ENCODE measurements around the gene TNRC6A.
A peak's percentile ranks its signal among the peaks of the same experiment; 100 is the strongest.

TNRC6A gene

GRCh38 chr16:24729243-24729950 lies at the start of gene TNRC6A:
Gene TNRC6A (plus strand): TSS chr16:24729651. CDS start chr16:24729842, 191 bp downstream.
- peak within 1 kb of the TSS; percentile 84 for H3K4me3 ChIP-seq (ENCODE audit: low read depth, low read length)
- peak within 1 kb of the TSS; percentile 98 for H3K9ac ChIP-seq (ENCODE audit: low read length)
- peaks cover 22% of the 10 kb centered on the region for H3K4me1 ChIP-seq (ENCODE audit: control insufficient read depth, insufficient read depth, low read length)
- no peaks in the 10 kb centered on the region for H3K27me3 ChIP-seq (ENCODE audit: control insufficient read depth, insufficient read depth, low read length)
- peaks cover 24% of the 10 kb centered on the region for H3K36me3 ChIP-seq (ENCODE audit: control insufficient read depth, insufficient read depth, low read length)
- H3K9me3 ChIP-seq (ENCODE audit: control insufficient read depth, insufficient read depth, low read depth, low read length): no peaks in the 10 kb centered on the region
- H3K27ac ChIP-seq (ENCODE audit: low read depth, low read length): peak within 1 kb of the TSS; percentile 90

- Histone ChIP-seq H3K4me3 (ENCODE audit: low read depth, low read length) (no peak overlapping the region), H3K27me3 (ENCODE audit: control insufficient read depth, insufficient read depth, low read length) (no peaks in the 10 kb centered on the region), H3K9me3 (ENCODE audit: control insufficient read depth, insufficient read depth, low read depth, low read length) (no peaks in the 10 kb centered on the region), H3K4me1 (ENCODE audit: control insufficient read depth, insufficient read depth, low read length) (peaks cover 31% of the 10 kb centered on the region), H3K27ac (ENCODE audit: low read depth, low read length) (no peak overlapping the region), H3K9ac (ENCODE audit: low read length) (no peak overlapping the region), H3K36me3 (ENCODE audit: control insufficient read depth, insufficient read depth, low read length) (no peaks in the 10 kb centered on the region)
Observed at GRCh38 chr16:24681793-24682192, 47.7 kb upstream of the TNRC6A start.

GRCh38 chr16:24683250-24683649 lies 46.2 kb upstream of the TNRC6A start:
- H3K4me1 ChIP-seq (ENCODE audit: control insufficient read depth, insufficient read depth, low read length): peaks cover 31% of the 10 kb centered on the region
- H3K9me3 ChIP-seq (ENCODE audit: control insufficient read depth, insufficient read depth, low read depth, low read length): no peaks in the 10 kb centered on the region
- no peak overlapping the region for H3K27ac ChIP-seq (ENCODE audit: low read depth, low read length)
- no peaks in the 10 kb centered on the region for H3K36me3 ChIP-seq (ENCODE audit: control insufficient read depth, insufficient read depth, low read length)
- no peak overlapping the region for H3K9ac ChIP-seq (ENCODE audit: low read length)
- H3K4me3 ChIP-seq (ENCODE audit: low read depth, low read length): no peak overlapping the region
- H3K27me3 ChIP-seq (ENCODE audit: control insufficient read depth, insufficient read depth, low read length): no peaks in the 10 kb centered on the region

- Histone ChIP-seq H3K27me3 (ENCODE audit: control insufficient read depth, insufficient read depth, low read length) (no peaks in the 10 kb centered on the region), H3K4me1 (ENCODE audit: control insufficient read depth, insufficient read depth, low read length) (peaks cover 31% of the 10 kb centered on the region), H3K36me3 (ENCODE audit: control insufficient read depth, insufficient read depth, low read length) (no peaks in the 10 kb centered on the region), H3K27ac (ENCODE audit: low read depth, low read length) (no peak overlapping the region), H3K9ac (ENCODE audit: low read length) (no peak overlapping the region), H3K9me3 (ENCODE audit: control insufficient read depth, insufficient read depth, low read depth, low read length) (no peaks in the 10 kb centered on the region), H3K4me3 (ENCODE audit: low read depth, low read length) (no peak overlapping the region)
Observed at GRCh38 chr16:24683847-24684493, 45.5 kb upstream of the TNRC6A start.

GRCh38 chr16:24685539-24686432 lies 43.7 kb upstream of the TNRC6A start:
- Histone ChIP-seq H3K4me1 (ENCODE audit: control insufficient read depth, insufficient read depth, low read length) (peaks cover 31% of the 10 kb centered on the region), H3K9ac (ENCODE audit: low read length) (peak overlapping the region; percentile 35), H3K27ac (ENCODE audit: low read depth, low read length) (peak overlapping the region; percentile 69; the same call in 1 of the 2 replicates), H3K27me3 (ENCODE audit: control insufficient read depth, insufficient read depth, low read length) (no peaks in the 10 kb centered on the region), H3K4me3 (ENCODE audit: low read depth, low read length) (no peak overlapping the region), H3K36me3 (ENCODE audit: control insufficient read depth, insufficient read depth, low read length) (no peaks in the 10 kb centered on the region), H3K9me3 (ENCODE audit: control insufficient read depth, insufficient read depth, low read depth, low read length) (no peaks in the 10 kb centered on the region)

GRCh38 chr16:24686678-24687077 lies 42.8 kb upstream of the TNRC6A start:
- Histone ChIP-seq H3K9ac (ENCODE audit: low read length) (no peak overlapping the region), H3K4me1 (ENCODE audit: control insufficient read depth, insufficient read depth, low read length) (peaks cover 31% of the 10 kb centered on the region), H3K27ac (ENCODE audit: low read depth, low read length) (peak overlapping the region; percentile 69; the same call in 1 of the 2 replicates)

GRCh38 chr16:24688359-24688758 lies 41.1 kb upstream of the TNRC6A start:
- Histone ChIP-seq H3K4me1 (ENCODE audit: control insufficient read depth, insufficient read depth, low read length) (peaks cover 30% of the 10 kb centered on the region), H3K9ac (ENCODE audit: low read length) (no peak overlapping the region), H3K9me3 (ENCODE audit: control insufficient read depth, insufficient read depth, low read depth, low read length) (no peaks in the 10 kb centered on the region), H3K36me3 (ENCODE audit: control insufficient read depth, insufficient read depth, low read length) (no peaks in the 10 kb centered on the region), H3K27me3 (ENCODE audit: control insufficient read depth, insufficient read depth, low read length) (no peaks in the 10 kb centered on the region), H3K27ac (ENCODE audit: low read depth, low read length) (no peak overlapping the region), H3K4me3 (ENCODE audit: low read depth, low read length) (no peak overlapping the region)

More at GRCh38 chr16:24686678-24687077, 42.8 kb upstream of the TNRC6A start:
- Histone ChIP-seq H3K4me3 (ENCODE audit: low read depth, low read length) (no peak overlapping the region), H3K27me3 (ENCODE audit: control insufficient read depth, insufficient read depth, low read length) (no peaks in the 10 kb centered on the region), H3K9me3 (ENCODE audit: control insufficient read depth, insufficient read depth, low read depth, low read length) (no peaks in the 10 kb centered on the region), H3K36me3 (ENCODE audit: control insufficient read depth, insufficient read depth, low read length) (no peaks in the 10 kb centered on the region)

GRCh38 chr16:24689128-24689527 lies 40.3 kb upstream of the TNRC6A start:
- Histone ChIP-seq H3K27me3 (ENCODE audit: control insufficient read depth, insufficient read depth, low read length) (no peaks in the 10 kb centered on the region), H3K27ac (ENCODE audit: low read depth, low read length) (no peak overlapping the region), H3K9ac (ENCODE audit: low read length) (no peak overlapping the region), H3K9me3 (ENCODE audit: control insufficient read depth, insufficient read depth, low read depth, low read length) (no peaks in the 10 kb centered on the region), H3K36me3 (ENCODE audit: control insufficient read depth, insufficient read depth, low read length) (no peaks in the 10 kb centered on the region), H3K4me1 (ENCODE audit: control insufficient read depth, insufficient read depth, low read length) (peaks cover 22% of the 10 kb centered on the region), H3K4me3 (ENCODE audit: low read depth, low read length) (no peak overlapping the region)

- Histone ChIP-seq H3K27me3 (ENCODE audit: control insufficient read depth, insufficient read depth, low read length) (no peaks in the 10 kb centered on the region), H3K9me3 (ENCODE audit: control insufficient read depth, insufficient read depth, low read depth, low read length) (no peaks in the 10 kb centered on the region), H3K4me3 (ENCODE audit: low read depth, low read length) (no peak overlapping the region), H3K27ac (ENCODE audit: low read depth, low read length) (no peak overlapping the region), H3K36me3 (ENCODE audit: control insufficient read depth, insufficient read depth, low read length) (no peaks in the 10 kb centered on the region), H3K4me1 (ENCODE audit: control insufficient read depth, insufficient read depth, low read length) (no peaks in the 10 kb centered on the region), H3K9ac (ENCODE audit: low read length) (no peak overlapping the region)
Observed at GRCh38 chr16:24692854-24693253, 36.6 kb upstream of the TNRC6A start.

- H3K9ac ChIP-seq (ENCODE audit: low read length): no peak overlapping the region
- H3K27me3 ChIP-seq (ENCODE audit: control insufficient read depth, insufficient read depth, low read length): no peaks in the 10 kb centered on the region
- H3K27ac ChIP-seq (ENCODE audit: low read depth, low read length): no peak overlapping the region
- no peaks in the 10 kb centered on the region for H3K4me1 ChIP-seq (ENCODE audit: control insufficient read depth, insufficient read depth, low read length)
- no peak overlapping the region for H3K4me3 ChIP-seq (ENCODE audit: low read depth, low read length)
- H3K36me3 ChIP-seq (ENCODE audit: control insufficient read depth, insufficient read depth, low read length): no peaks in the 10 kb centered on the region
- H3K9me3 ChIP-seq (ENCODE audit: control insufficient read depth, insufficient read depth, low read depth, low read length): no peaks in the 10 kb centered on the region
Observed at GRCh38 chr16:24694931-24695330, 34.5 kb upstream of the TNRC6A start.
